T-helper 9 cell (primary cell): ENCODE data around the gene TCF7.

Experiments used
- DNase-seq: peaks from one replicate; pipeline ENCODE4 v3.0.0-alpha.2; 2020

The TCF7 gene

DNA sequence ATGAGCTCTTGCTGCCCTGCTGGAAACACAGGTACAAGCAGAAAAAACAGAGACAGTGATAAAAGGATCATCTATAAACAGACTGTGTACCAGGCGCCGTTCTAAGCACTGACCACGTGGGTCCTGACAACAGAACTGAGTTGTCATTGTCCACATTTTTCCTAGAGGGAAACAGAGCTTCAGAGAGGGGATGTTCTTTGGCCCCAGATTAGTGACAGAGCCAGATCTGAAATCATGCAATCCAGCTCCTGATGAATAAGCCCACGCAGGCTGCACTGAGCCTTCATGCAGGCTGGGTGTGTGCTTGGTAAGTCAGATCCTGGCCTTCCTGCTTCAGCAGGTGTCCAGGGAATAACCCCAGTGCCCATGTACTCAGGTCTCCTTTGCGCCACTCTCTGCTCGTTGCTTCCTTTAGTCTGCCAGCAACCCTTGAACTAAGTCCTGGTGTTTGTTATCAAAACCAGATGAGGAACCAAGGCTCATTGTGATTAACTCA, 22.8 kb upstream of the TCF7 start:
- no peak for DNase-seq

DNA sequence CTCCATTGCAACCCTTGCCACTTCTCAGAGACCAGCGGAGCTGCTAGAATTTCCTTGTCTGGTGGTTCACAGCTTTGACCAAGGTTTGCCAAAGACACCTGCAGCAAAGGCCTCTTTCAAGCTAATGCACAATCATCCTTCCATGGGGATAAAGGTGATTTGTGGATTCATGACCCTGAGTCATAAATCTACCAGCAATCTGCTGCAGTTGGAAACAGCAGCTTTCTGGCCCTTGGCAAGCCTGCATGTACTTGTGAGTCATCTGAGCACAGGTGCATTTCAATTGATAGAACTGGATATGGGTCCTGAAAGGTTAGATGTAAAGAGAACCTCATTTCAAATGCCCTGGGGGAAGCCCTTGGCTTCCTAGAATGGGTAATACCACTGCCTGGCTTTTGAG, 21.6 kb upstream of the TCF7 start:
- DNase-seq = no peak

DNA sequence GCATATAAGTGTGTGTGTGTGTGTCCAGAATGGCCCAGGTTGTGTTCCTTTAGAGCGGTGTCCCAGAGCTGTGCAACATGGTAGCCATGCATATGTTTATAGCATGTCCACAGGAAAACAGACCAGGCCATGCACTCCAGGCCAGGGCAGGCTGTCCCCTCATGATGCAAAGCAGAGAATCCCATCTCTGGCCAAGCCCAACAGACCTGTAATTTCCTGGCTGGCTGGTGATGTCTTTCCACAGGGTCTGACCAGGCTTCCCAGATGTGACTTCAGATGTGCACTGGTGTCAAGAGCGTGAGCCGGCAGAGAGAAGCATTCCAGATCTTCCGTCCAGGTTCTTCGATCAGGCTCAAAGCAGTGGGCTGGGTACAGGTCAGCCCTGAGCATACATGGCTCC, 21.1 kb upstream of the TCF7 start:
- DNase-seq = no peak

GRCh38 chr5:134095293-134095692, 19.2 kb upstream of the TCF7 start:
- DNase-seq = no peak

- DNase-seq = no peak
Observed at GRCh38 chr5:134095887-134096589, 18.4 kb upstream of the TCF7 start.

GRCh38 chr5:134097211-134097749, 17.2 kb upstream of the TCF7 start:
- no peak for DNase-seq

DNA sequence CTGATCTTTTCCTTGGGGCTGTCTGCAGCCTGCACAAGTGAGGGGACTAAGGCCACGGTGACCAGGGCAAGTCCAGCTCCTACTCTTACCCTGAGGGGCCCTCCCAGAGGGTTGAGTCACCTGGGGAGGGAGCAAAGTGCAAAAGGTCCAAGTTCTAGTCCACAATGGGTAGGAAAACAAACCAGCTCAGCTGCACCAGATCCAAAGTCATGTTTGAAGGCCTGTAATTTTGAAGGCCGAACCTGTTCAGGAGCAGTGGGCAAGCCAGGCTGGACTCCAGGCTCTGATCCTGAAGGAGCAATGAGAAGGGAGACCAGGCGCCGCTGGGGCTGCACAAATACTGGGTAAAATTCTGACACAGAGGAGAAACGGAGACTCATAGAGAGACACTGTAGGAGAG, 15.8 kb upstream of the TCF7 start:
- DNase-seq = no peak

- DNase-seq = no peak
Observed at GRCh38 chr5:134099288-134099872, 15.1 kb upstream of the TCF7 start.

GRCh38 chr5:134099939-134100282, 14.6 kb upstream of the TCF7 start:
- DNase-seq = no peak

GRCh38 chr5:134100283-134101091, 14.0 kb upstream of the TCF7 start:
- DNase-seq = peak; percentile 72

DNA sequence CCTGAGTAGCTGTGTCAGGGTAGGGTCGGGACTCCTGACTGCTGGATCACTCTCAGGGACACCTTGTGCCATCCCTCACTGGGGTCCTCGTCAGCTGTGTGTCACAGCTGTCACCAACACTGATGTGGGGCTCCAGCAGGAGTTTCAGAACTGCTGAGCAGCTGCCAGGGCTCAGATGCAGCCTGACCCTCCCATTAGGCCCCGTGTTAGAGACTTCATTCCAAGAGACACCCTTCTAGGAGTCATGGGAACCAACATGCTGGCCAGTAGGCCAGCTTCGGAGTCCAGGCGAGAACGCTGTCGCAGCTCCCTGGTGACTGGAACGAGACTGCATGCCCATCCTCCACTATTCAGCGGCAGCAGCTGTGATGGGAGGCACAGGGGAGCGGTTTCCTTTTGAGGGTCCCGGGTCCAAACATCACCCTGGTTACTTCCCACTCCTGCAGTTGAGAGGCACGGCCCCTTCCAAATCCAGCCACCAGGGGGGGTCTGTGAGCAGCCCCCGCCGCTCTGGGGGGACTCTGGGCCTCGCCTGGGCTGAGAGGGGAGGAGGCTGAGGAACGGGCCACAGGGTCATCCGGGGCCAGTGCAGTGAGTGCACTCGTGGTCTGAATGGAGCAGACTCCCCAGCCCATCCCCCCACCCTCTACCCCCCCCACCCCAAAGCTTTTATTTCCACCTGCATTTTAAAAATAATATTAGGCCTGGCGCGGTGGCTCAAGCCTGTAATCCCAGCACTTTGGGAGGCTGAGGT, 12.6 kb upstream of the TCF7 start:
- DNase-seq = peak; percentile 76

- DNase-seq = no peak
Observed at GRCh38 chr5:134103397-134103796, 11.1 kb upstream of the TCF7 start.

DNA sequence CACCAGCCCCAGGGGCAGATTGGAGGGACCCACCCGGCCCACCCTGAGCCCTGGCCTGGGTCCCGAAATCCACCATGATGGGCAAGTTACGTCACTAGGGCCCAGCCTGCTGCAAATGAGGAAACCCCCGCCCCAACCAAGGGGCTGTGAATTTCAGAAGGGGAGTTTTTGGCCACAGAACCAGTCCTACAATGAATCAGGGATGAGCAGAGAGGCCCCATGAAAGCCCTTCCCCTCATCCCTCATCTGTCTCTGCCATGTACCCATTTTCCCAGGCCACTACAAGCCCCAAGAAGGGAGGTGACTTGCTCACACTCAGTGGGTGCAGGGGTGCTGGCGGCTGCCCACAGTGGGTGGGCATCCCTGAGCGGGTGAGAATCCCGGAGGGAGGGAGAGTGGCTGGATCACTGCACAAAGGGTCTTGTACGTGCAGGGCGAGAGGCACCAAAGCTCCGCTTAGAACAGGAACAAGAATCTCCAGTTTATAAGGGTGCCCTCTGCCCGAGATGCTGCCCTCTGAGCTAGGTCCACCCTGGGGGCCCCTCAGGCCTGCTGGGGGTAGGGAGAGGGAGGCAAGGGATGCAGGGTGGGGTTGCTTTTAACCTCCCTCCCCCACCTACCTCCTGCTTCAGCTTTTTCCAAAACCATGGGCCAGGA, 10.4 kb upstream of the TCF7 start:
- no peak for DNase-seq

DNA sequence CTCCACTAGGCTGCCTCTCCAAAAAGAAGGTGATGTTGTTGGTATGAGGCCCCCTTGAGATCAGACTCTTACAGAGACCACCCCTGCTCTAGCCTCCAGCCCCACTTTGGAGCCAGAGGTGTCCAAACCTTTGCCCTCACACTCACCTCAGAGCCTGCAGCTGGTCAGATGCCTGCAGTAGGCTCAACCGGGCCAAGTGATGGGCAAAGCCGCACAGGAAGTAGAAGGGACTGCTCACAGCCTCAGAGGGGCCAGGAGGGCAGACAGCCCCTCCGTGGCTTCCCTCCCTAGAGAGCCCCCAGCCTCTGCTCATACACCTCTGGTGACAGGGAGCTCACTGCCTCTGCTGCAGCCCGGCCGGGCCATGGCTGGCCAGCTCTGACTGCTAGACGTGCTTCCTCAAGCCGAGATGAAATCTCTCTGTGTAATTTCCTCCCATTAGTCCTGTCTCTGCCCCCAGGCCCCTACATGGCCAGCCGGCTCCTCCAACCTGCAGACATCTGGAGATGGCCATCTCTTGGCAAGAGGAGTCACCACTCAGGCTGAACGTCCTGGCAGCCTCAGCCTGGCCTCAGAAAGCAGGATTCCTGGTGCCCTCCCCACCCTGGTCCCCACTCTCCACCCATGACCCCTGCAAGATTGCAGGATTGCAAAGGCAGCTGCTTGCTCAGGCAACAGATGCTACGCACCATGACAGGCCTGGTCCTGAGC, 7.3 kb upstream of the TCF7 start:
- DNase-seq = no peak

GRCh38 chr5:134107779-134108178, 6.7 kb upstream of the TCF7 start:
- no peak for DNase-seq

DNA sequence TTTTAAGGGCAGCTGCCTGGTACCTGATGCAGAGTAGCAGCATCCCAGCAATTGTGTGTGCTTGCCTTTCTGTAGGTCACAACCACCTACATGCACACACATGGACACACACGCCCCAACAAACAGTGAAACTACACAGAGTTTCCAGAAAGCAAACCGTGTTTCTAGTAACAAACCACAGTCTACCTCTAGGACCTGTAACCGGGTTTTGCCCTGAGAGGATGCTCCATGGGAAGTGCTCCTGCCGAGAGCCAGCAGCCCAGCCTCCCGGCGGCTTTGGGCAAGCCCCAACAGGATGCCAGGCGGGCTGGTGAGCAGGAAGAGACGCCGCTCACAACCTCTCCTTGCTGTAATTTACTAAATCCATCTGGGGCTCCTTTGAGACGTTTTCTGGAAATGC, 4.1 kb upstream of the TCF7 start:
- no peak for DNase-seq

- no peak for DNase-seq
Observed at GRCh38 chr5:134111741-134112647, 2.5 kb upstream of the TCF7 start.

DNA sequence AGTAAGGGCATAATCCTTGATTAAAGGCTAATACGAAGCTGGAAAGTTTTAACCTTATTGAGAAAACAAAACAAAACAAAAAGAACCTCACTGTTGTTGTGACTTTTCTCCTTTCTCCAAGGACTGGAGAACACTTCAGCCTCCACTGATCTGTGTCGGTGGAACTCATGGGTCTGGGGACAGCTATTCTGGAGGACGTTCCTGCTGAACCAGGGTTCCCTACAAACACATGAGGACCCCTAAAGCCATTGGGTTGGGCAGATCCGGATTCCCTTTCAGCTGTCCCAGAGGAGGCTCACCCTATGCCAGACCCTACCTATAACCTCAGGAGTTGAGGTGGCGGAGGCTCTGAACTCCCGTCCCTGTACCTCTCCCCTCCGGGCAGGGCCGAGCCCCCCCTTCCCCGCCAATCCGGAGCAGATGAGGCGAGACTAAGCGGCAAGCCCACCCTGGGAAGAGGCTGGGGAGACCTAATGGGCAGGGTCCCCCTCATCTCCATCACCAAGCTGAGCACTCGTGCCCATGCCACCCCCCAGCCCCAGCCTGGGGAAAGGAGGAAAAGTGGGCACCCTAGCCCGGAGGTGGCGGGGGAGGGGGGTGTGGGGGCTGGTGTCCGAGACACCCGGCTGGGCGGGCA, 1.6 kb upstream of the TCF7 start:
- no peak for DNase-seq

DNA sequence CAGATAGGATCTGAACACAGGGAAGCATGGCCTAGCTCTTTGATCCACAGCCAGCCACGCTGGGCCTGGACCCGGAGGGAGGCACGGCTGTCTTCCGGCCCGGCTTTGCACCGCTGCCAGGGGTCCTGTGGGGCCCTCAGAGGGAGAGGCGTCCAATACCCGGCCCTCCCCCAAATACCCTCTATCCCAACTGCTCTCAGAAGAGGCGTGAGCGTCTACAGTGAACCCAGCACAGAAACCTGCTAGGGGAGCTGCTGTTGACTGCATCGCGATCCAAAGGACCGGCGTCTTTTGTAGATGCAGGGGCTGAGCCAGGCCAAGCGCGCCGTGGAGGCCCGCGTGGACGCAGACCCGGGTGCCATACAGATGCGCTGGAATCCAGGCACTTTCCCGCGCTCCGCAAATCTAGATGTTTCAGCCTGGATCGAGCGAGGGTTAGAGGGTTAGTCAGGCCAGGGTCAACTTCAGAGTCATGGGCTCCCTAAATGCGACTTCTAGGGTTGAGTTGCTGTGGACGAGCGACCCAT, 1.1 kb upstream of the TCF7 start:
- no peak for DNase-seq
